ENCODE results near the gene LENG1.

Gene LENG1

DNA sequence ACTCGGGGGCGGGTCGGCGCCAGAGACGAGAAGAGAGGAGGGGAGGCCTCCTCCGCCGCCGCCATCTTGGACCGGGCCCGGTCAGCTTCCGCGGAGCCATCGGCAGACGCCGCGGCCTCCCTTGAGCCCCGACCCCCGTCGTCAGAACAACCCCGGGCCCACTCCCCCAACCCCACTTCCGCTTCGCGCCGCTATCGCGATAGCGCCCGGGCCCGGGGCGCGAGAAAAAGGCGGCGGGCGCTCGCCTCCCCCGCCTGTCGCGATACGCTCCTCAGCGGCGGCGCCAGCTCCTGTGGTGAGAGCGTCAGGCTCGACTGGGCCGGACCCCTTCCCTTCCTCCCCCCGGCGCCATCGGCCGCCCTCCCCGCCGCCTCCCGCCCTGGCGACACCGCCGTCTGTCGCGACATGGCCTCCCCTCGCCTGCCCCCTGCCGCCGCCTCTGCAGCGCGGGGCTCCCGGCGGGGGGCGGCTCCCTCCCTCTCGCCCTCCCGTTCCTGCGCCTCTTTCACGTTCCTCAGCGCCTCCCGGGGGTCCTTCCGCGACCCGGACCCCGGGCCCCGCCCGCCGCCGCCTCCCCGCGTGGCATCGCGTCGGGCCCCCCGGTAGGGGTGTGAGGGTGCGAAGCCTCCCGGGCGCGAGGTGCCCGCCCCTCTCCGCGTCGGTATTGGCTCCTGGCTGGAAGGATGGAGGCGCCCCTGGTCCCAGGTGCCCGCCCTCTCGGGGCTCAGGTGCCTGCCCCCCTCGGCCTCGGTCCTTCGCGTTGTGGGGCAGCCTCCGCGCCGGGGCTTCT lies 21.6 kb downstream of the LENG1 start, which contains the start of gene CNOT3:
Gene CNOT3, plus strand, starts transcription at position 64 of the 790 bp plus-strand sequence. CDS start 5,217 bp downstream, outside the sequence.
- no peak for FAIRE-seq

GRCh38 chr19:54136864-54137698 lies 22.4 kb downstream of the LENG1 start:
- peak; percentile 99 for FAIRE-seq

DNA sequence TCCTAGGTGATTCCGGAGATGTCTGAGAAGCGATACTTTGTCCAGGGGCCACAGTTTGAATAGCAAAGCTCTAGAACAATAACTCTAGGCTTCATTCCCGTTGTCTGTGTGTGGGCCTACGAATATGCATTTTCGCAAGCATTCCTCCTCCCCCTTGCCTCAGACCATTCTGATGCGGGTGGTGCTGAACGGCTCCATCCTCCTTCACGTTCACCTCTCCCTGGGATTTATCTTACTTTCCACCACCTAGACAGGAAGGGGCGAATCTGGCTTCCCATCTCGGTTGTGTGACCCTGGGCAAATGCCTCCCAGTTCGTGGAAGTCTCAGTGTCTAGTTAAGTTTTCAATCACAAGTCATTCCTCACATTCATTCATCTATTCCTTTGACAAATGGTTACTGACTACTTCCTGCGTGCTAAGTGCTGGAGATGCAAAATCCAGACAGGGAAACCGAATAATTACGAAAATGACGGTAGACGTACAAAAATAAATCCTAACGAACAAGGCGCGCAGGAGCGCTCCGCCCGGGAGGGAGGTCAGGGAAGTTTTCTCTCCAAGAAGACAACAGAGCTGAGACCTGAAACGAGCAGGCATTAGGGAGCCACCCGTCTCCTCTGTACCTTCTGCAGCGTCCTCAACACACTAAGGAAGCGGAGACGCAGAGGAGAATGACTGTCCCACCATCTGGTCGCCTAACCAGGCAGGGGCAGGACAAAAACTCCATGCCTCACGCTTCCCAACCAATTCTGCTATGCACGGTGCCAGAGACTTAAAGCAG lies 23.2 kb downstream of the LENG1 start:
- no peak for FAIRE-seq

DNA sequence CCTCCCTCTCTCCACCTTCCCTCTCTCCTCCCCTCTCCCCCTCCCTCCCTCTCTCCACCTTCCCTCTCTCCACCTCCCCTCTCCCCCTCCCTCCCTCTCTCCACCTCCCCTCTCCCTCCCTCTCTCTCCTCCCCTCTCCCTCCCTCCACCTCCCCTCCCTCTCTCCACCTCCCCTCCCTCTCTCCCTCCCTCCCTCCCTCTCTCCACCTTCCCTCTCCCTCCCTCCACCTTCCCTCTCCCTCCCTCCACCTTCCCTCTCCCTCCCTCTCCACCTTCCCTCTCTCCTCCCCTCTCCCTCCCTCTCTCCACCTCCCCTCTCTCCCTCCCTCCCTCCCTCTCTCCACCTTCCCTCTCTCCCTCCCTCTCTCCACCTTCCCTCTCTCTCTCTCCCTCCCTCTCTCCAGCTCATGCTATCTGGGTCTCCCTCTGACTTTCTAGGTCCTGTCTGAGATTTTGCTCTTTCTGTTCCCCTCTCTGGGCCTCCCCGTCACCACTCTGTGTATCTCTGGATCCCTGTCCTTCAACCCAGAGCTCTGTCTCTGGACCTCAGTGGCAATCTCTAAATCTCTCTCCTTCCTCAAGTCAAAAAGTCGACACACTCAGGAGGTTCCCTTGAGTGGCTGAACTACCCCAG lies 25.4 kb downstream of the LENG1 start:
- FAIRE-seq, result no peak

GRCh38 chr19:54133312-54133956 lies 26.1 kb downstream of the LENG1 start:
- FAIRE-seq, result no peak

- no peak for FAIRE-seq
Observed at GRCh38 chr19:54129617-54129996, 29.9 kb downstream of the LENG1 start.

- FAIRE-seq, result no peak
Observed at GRCh38 chr19:54128796-54129616, 30.5 kb downstream of the LENG1 start.

DNA sequence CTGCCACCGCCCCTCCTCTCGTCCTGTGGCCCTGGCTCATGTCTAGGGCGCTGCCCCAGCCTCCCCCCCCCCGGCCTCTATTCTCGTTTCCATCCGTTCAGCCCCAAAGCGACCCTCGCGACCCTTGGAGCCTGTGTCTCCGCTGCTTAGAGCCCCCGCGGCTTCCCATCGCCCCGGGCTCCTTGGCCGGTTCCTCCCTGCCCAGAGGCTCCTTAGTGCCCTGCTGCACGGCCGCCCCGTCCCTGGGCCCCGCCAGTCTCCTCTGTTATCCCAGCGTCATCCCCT lies 31.1 kb downstream of the LENG1 start:
- FAIRE-seq, result no peak

DNA sequence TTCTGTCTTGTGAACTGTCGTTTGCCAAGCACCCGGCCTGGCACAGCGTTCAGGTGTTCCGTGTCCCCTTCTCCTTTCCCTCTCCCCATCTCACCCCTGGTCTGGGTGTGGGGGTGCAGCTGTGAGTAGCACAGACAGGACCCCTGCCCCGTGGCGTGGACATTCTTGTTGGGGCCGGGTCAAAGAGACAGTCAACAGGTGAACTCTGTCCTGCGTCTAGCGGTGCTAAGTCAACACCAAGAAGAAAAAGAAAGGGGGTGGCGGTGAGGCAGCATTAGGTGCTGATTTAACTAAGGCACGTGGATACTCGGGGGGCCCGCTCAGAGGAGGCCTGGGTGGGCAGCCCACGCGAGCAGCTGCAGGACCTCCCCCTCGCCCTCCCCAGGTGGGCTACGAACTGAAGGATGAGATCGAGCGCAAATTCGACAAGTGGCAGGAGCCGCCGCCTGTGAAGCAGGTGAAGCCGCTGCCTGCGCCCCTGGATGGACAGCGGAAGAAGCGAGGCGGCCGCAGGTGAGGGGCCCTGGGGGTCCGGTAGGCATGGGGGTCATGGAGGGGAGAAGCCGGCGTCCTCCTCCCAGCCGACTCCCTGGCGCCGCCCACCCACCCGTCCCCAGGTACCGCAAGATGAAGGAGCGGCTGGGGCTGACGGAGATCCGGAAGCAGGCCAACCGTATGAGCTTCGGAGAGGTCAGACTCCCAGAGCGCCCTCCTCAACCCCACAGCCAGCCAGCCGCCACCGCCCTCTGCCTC lies 31.7 kb downstream of the LENG1 start:
- no peak for FAIRE-seq

DNA sequence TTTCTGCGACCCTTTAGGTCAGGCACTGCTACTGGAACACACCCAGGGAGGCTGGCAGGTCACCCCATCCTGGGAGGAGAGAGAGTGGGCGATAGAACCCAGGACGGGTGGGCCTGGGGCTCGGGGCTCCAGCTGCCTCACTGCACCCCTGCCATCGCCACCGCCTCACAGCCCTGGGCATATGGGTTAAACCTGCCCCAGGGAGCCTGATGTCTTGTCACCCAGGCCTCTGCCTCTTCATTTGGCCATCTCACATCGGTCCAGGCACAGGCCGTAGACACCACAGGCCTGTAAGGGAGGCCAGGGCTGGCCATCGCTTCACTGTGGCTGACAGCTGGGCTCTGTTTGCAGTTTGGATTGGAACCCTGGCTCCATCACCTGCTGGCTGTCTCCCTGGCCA lies 33.8 kb downstream of the LENG1 start:
- FAIRE-seq, result no peak

GRCh38 chr19:54124393-54124792 lies 35.1 kb downstream of the LENG1 start:
- no peak for FAIRE-seq

DNA sequence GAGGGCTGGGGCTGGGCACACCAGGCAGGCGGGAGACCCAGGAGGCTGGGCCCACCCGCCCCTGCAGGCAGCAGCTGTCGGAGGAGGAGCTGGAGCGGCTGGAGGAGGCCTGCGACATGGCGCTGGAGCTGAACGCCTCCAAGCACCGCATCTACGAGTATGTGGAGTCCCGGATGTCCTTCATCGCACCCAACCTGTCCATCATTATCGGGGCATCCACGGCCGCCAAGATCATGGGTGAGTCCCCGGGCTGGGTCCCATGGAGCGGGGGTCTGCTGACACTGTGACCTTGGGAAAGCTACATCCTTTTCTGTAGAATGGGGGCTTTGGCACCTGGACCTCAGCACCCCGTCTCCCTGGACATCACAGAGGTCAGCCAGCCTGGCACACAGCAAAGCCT lies 35.8 kb downstream of the LENG1 start:
- no peak for FAIRE-seq

DNA sequence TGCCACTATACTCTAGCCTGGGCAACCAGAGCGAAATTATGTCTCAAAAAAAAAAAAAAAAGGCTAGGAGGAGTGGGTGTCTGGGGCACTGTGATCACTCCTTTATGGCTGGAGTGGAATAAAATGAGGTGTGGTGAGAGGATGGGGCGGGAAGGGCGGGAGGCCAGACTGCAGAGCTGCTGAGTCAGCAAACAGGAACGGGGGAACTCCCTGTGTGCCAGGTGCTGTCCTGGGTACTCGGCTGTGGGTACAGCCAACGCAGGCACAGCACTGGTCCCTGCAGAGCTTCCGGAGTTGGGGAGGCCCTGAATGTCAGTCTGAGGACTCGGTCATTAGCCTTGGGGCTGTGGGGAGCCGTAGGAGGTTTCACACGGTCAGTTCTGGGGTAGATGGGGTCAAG lies 38.3 kb downstream of the LENG1 start:
- no peak for FAIRE-seq

DNA sequence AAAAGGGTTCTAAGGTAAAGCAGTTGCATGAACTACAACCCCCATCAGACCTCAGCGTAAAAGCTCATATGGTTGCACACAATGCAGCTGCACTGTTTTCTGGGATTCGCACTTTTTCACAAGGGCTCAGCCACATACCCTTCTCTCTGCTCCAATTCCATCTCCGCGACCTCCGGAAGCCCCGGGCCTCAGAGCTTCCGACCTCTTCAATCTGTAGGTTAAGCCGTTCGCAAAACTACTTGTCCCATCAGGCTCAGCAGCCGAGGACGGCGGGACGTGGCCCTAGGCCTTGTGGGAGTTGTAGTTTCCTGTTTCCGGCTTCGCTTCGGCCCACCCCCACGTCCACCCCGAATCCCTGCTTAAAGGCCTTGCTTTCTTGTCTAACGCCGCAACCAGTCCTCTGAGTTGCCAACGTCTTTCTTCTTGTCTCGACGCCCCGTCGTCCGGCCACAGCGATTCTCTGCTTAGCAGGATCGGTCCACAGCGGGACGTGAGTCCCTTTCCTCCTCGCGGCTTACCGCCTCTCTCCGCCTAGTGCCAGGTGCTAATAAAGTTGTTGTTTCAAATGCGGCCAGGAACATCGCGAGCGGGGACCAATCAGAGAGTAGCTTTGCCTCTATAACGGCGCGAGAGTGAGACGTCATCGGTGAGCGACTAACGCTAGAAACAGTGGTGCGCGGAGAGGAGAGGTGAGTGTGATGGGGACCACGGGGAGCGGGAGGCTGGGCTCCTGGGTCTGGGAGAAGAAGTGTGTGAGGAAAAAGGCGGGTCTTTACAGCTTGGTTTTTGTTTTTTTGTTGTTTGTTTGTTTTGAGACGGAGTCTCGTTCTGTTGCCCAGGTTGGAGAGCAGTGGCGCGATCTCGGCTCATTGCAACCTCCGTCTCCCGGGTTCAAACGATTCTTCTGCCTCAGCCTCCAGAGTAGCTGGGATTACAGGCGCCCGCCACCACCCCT lies 44.1 kb downstream of the LENG1 start, which contains the start of the genes PRPF31 and TFPT:
Gene PRPF31, plus strand, starts transcription at position 646 of the 955 bp plus-strand sequence. CDS start 2,525 bp downstream, outside the sequence.
Gene TFPT, minus strand, starts transcription at position 549 of the 955 bp plus-strand sequence. Its CDS starts 388 bp downstream, at position 161.
- FAIRE-seq, result peak; percentile 72

GRCh38 chr19:54114340-54115108 lies 45.0 kb downstream of the LENG1 start:
- FAIRE-seq, result no peak

DNA sequence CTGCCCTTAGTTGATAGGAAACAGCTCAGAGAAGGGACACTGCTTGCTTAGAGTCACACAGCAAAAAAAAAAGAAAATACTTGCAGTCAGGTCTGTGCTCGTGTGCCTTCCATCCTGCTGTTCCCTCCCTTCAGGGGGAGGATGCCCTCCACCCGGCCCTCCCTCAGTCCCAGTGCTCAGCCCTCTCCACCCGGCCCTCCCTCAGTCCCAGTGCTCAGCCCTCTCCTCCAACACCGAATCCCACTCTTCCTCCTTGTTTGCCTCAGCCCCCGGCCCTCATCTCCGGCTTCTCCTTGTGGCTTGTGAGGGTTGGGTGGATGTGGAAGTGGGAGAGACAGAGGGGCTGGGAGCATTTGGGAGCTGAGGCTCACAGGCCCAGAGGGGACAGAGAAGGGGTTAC lies 49.9 kb downstream of the LENG1 start:
- FAIRE-seq, result no peak

DNA sequence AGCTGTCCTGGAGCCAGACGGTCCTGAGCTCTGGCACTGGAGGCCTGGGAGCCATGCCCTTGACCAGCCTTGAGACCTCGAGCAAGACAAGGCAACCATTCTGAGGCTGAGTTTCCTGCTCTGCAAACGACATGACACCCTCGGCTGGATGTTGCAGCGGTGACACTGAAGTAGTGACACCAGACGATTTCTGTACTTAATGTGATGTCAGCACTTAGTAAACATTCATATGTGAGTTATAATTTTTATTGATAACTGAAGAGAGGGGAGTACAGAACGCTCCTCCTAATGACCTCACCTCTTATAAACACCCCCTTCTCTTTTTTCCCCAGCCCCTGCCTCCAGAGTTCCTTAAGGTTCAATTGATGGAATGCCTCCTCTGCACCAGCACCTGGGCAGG lies 51.0 kb downstream of the LENG1 start:
- no peak for FAIRE-seq

DNA sequence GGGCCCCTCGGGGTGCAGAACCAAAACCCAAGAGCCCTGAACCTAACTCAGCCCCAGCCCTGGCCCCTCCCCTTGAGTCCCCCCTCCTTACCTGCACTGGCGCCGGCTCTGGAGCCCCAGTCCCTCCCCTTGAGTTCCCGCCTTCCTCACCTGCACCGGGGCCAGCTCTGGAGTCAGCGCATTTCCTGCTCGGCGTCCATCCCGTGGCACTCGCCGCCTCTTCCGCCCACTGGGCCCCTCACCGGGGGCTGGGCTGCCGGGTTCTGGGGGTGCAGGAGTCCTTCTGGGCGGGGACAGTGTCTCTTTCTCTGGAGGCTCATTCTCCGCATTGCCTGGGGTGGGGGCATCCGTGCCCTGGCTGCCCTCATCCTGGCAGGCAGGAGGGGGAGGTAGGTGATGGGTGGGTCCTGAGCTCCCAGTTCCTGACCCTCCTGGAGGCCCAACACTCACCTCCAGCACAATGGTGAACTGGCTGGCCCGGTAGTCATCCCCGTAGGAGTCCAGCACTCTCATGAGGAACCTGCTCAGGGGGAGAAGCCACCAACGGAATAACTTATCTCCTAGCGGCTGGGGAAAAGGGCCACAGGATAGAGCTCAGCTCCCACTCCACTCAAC lies 51.5 kb downstream of the LENG1 start:
- FAIRE-seq, result no peak
